ENCODE data around the gene GTF2A1.

Gene GTF2A1

DNA sequence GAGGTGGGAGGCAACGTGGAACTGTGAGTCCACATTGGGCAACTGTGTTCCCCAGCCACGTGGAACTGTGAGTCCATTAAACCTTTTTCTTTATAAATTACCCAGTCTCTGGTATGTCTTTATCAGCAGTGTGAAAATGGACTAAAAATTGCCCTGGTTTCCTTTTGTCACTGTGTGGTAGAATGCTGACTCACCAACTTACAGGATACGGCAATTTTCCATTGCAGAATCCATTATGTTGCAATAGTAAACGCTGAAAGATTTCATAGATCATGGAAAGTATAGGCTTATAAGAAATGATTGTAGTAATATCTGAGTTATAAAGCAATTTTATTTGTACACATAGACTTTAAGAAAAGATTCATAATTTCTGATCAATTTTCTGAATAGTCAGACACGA lies 93.0 kb downstream of the GTF2A1 start:
- Histone ChIP-seq H3K27ac (ENCODE audit: low read depth, low read length) (no peak overlapping the region), H3K4me1 (ENCODE audit: control insufficient read depth in 5 of 5, insufficient read depth in 5 of 5, low read length in 5 of 5) (peaks cover 0 to 4% (median 0%) of the 10 kb centered on the region in 5 donors), H3K9me3 (ENCODE audit: control insufficient read depth in 5 of 5, low read length in 5 of 5) (no peaks in the 10 kb centered on the region)

DNA sequence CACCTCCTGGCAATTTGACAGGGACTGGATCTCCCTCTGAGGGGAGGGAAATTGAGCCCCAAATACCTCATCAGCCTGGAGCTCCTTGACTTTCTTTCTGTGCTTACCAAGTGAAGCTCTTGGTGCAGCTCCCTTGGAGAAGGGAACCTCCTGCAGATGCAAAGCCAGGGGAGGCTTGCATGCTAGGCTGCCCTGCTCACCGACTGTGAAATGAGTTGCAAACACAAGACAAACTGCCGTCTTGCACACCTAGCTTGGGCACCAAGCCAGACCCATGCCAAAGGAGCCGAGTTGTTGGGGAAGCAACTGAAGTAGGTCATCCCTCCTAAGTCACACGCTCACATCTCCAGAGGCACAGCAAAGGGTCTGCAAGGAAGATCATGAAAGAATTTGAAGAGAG lies 95.2 kb downstream of the GTF2A1 start:
- Histone ChIP-seq H3K4me3 (ENCODE audit: low read depth in 1 of 5, low read length in 5 of 5) (no peak overlapping the region), H3K27me3 (ENCODE audit: control insufficient read depth in 5 of 5, insufficient read depth in 4 of 5, low read length in 5 of 5) (no peaks in the 10 kb centered on the region)

More for the DNA sequence above, 93.0 kb downstream of the GTF2A1 start:
- Histone ChIP-seq H3K36me3 (ENCODE audit: control insufficient read depth in 5 of 5, insufficient read depth in 5 of 5, low read length in 5 of 5) (no peaks in the 10 kb centered on the region), H3K9ac (ENCODE audit: low read length in 5 of 5) (no peak overlapping the region), H3K27me3 (ENCODE audit: control insufficient read depth in 5 of 5, insufficient read depth in 4 of 5, low read length in 5 of 5) (no peaks in the 10 kb centered on the region), H3K4me3 (ENCODE audit: low read depth in 1 of 5, low read length in 5 of 5) (no peak overlapping the region)

More for the DNA sequence above, 95.2 kb downstream of the GTF2A1 start:
- H3K4me1 ChIP-seq (ENCODE audit: control insufficient read depth in 5 of 5, insufficient read depth in 5 of 5, low read length in 5 of 5): peaks cover 0 to 6% (median 0%) of the 10 kb centered on the region in 5 donors
- H3K9ac ChIP-seq (ENCODE audit: low read length in 5 of 5): no peak overlapping the region
- no peaks in the 10 kb centered on the region for H3K9me3 ChIP-seq (ENCODE audit: control insufficient read depth in 5 of 5, low read length in 5 of 5)
- H3K27ac ChIP-seq (ENCODE audit: low read depth, low read length): no peak overlapping the region
- H3K36me3 ChIP-seq (ENCODE audit: control insufficient read depth in 5 of 5, insufficient read depth in 5 of 5, low read length in 5 of 5): no peaks in the 10 kb centered on the region

All from subcutaneous abdominal adipose tissue (tissue), 5 donors.